ENCODE measurements around the gene ZNF273.
"Not testable (repeated sequence)": the region's sequence is repeated elsewhere in the genome, so short reads cannot be mapped to it uniquely, and the experiment has no call there.

ZNF273 gene

GRCh38 chr7:64944667-64945502 is 41.8 kb downstream of the ZNF273 start:
- DNase-seq (ENCODE audit: low read depth in 2 of 2) = not testable (repeated sequence)

- no peak for DNase-seq (ENCODE audit: low read depth in 2 of 2)
These were observed 42.6 kb downstream of the ZNF273 start for GRCh38 chr7:64945503-64946175.

DNA sequence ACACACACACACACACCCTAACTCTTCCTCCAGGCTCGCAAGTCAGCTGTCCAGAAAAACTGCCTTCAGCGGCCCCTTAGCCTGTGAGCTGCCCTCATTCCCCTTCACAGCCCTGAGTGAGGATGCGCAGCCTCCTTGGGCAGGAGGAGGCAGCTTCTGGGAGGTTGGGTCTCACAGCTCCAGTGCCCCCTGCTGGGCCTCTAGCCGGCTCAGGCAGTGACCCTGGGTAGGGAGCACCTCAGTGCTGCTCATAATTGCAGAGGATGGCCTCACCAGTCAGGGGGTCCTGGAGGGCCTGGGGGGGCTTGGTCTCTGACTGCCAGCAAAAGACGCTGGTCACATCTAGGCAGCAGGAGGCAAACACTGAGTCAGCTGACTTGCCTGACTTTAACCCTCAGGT is 43.7 kb downstream of the ZNF273 start:
- DNase-seq (ENCODE audit: low read depth in 2 of 2) = peak; percentile 11 to 15

DNA sequence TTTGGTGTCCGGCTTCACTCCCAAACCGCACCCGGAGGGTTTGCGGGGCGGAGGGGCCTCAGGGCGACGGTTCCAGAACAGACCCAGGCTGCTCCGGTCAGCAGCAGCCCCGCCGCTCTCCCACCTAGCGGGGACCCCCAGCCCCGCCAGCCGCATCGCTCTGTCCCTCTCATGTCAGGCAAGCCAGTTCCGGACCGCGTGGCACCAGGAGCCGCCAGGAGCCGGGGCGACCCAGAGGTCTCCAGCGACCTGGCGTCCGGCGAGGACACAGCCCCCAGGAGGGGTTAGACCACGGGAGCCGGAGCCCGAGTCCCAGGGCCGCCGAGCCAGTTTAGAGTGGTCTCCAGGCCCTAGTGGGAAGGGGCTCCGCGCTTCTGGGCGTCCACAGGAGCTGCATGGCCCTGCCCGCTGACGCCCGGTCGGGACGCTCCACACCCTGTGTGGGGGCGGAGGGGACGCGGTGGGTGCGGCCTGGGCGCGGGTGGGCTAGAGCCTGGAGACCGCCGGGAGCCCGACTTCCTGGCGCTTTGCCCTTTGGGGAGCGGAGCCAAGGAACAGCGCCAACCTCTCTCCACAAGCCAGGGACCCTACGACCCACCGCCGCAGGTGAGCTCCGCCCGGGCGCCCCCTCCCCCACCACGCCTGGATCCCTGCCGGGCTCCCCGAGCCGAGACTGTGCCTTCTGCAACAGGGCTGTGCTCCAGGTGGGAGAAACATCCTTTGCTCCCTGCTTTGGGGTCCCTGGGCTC is 44.4 kb downstream of the ZNF273 start:
- DNase-seq (ENCODE audit: low read depth in 2 of 2) = no peak

GRCh38 chr7:64948774-64949173 is 45.7 kb downstream of the ZNF273 start:
- not testable (repeated sequence) for DNase-seq (ENCODE audit: low read depth in 2 of 2)

GRCh38 chr7:64950673-64951072 is 47.6 kb downstream of the ZNF273 start:
- DNase-seq (ENCODE audit: low read depth in 2 of 2) = not testable (repeated sequence)

GRCh38 chr7:64951250-64951848 is 48.3 kb downstream of the ZNF273 start:
- no peak for DNase-seq (ENCODE audit: low read depth in 2 of 2)

DNA sequence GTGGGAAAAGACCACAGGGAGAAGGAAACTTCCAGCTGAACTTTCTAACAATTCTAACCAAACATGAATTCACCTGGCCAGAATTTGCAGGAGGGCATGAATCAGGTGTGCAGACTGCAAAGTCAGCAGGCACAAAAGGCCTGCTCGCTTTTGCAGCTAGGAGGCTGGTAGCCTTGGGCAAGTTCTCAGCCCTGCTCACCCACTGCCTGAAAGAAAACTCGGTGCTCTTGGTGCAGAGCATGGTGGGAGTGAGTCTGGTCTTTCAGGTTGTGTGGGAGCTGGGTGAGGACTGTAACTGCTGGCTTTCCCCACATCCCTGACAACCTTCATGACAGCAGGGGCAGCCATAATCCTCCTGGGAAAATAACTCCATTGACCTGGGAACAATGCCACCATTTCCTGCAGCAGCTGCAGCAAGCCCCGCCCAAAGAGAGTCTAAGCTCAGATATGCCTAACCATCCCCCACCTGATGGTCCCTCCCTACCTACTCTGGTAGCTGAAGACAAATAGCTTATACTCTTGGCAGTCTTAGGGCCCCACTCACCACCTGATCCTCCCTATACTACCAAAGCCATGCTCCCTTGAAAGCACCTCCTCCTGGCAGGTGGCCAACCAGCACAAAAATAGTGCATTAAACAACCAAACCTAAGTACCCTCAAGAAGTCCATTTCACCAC is 56.1 kb downstream of the ZNF273 start:
- no peak for DNase-seq (ENCODE audit: low read depth in 2 of 2)

DNA sequence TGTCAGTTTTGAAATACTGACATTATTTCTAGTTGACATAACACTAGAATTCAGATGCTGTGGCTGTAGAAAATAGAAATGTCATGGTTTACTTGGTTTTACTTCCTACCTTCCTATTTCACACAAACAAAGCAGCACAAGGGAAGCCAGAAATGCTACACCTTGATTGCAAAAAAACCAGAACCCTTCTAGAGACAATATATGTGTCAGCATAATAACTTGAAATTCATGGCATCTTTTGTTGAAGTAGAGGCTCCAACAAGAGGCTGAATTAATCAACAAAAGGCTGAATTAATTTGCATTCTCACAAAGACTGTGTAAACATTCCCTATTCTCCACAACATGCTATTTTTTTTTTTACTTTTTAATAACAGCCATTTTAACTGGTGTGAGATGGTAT is 62.5 kb downstream of the ZNF273 start:
- DNase-seq (ENCODE audit: low read depth in 2 of 2) = no peak

GRCh38 chr7:64978497-64979203 is 75.6 kb downstream of the ZNF273 start:
- DNase-seq (ENCODE audit: low read depth in 2 of 2) = no peak
